CD4-positive, alpha-beta T cell treated with Interleukin-1 beta for 1 hour (primary cell): ENCODE results near the gene STK24.

ENCODE experiments used
- DNase-seq, 2 donors: peaks; one replicate each; pipeline ENCODE4 v3.0.0-alpha.2; 2020 to 2022

STK24 gene

DNA sequence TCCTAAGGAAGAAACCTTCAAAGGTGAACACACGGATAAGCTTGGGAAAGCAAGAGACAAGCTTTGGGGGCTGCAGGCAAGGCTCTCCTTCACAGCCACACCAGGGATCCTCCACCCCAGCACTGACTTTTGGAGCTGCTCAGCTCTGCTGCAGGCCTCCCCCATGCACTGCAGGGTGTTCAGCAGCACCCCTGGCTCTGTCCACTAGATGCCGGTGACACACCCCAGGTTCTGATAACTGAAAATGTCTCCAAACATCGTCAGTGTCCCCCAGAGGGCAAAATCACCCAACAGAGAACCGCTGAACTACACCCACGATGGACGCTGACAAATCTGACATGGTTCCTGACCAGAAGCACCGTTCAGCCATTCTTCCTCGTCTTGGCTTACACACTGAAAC is 90.5 kb downstream of the STK24 start:
- no peak for DNase-seq

DNA sequence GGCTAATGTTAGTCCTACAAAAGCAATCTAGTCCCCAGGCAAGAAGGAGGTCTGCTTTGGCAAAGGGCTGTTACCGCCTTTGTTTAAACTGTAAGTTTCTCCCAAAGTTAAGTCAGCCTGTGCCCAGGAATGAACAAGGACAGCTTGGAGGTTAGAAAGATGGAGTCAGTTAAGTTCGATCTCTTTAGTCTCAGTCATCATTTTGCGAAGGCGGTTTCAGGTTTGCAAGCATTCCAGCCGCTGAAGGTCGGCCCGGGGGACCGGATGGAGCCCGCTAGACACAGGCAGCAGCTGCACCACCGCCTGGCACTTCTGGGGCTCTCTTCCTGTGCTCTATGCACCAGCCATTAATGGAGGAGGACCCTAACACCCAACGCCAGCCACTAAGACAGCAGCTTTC is 91.3 kb downstream of the STK24 start:
- DNase-seq: no peak

DNA sequence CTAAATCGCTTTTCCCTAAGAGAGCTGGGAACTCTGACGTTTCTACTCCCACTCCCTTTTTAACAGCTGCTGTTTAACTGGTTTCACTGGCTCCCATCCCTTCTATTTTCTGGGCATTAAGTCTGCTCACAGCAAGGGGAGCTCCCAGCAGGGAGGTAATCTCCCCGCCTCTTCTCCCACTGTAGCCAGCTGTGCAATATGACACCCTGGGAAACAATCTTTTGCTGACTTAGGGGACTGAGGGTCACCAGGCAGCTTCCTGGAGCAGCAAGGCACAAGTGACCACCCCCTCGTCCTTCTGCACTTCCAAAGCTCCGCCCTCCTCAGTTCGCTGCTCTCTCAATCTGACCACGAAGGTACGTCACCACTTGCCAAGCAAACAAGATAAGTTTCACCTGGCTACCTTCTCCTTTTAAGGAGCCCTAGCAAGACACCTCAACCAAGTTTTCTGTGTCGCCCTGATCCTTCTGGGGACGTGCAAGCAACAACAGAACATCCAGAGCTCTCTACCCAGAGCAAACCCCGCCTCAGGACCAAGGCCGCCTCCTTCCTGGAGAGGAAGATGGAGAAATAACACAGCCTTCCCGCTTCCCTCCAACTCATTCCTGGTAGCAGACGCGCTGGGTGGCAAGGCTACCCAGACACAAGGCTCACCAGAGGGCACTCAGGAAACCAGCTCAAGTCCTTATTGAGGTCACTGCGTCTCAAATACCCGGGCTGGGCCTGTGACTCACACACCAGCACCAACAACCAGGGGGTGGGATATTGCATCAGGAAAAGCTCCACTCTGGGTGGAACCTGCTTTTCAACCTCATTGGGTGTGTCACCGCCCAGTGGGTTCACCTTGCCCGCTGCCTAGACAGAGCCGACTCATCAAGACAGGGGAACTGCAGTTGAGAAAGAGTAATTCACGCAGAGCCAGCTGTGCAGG is 92.4 kb downstream of the STK24 start:
- peak; percentile 60 to 83 for DNase-seq

DNA sequence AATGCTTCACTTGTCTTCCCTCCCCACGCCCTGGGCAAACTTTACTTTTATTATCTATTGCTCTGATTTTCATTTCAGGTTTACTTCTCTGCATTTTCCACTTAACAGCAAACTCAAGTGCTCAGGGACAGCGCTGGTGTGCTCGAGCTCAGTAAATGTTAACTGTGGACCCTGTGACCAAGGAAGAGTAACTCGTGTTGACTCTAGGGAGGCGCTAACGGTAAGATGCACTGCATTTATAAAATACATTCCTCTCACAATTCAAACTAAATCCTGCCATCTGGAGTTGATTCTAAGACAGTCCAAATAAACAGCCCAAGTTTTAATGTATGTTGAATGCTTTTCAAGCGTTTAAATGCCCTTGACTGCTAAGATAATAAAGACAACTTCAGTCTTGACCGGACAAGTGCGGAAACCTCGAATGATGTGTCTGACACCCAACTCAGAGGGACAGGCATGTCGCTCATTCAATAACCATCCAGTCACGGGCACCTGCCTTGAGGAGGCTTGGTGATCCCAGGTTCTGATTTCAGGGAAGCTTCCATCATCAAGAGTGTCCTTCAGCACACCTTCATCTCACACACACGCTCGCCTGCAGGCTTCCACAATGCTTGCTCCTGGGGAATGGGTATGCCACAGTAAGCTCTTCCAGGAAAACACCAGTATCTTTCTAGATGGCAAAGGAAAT is 93.2 kb downstream of the STK24 start:
- DNase-seq: no peak

DNA sequence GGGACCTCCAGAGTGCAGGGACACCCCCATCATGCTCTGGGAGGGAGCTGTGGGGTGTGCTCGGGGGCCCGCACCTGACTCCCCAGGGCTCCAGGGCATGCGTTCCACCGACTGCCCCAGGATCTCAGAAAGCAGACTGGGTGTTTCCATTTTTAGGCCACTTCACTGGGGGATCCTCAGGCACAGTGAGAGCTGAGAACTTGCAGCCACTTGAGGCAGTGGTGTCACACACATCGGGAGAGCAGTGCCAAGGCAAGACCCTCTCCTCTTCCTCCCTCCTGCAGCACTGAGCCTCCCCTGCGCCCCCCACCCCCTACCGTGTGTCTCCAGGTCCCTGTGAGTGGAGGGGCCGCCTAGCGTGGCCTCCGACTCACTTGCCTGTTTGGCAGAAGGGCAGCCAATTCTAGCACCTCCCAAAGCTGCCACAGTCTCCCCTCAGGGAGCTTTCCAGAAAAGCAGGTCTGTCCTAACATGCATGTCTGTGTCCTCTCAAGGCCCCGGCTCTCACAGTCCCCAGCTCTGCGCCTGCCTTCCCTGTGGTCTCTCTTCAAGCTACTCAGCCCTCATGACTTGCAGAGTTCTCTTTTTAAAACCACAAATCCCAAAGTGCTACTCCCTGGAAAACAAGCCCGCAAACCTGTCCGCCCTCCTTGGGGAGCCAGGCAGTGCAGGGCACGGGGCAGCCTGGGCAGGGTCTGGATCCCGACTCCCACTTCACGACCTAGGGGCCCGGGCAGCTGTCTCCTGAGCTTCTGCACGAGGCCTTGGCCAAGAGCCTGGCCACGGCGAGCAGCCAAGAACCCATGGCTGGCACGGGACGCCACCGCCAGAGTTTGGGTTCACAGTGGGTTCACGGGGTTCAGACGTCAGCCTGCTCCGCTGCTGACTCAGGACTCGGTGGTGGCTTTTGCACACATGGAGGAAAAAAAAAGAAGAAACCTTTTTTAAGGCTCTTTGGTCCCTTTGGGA is 94.1 kb downstream of the STK24 start:
- no peak for DNase-seq

DNA sequence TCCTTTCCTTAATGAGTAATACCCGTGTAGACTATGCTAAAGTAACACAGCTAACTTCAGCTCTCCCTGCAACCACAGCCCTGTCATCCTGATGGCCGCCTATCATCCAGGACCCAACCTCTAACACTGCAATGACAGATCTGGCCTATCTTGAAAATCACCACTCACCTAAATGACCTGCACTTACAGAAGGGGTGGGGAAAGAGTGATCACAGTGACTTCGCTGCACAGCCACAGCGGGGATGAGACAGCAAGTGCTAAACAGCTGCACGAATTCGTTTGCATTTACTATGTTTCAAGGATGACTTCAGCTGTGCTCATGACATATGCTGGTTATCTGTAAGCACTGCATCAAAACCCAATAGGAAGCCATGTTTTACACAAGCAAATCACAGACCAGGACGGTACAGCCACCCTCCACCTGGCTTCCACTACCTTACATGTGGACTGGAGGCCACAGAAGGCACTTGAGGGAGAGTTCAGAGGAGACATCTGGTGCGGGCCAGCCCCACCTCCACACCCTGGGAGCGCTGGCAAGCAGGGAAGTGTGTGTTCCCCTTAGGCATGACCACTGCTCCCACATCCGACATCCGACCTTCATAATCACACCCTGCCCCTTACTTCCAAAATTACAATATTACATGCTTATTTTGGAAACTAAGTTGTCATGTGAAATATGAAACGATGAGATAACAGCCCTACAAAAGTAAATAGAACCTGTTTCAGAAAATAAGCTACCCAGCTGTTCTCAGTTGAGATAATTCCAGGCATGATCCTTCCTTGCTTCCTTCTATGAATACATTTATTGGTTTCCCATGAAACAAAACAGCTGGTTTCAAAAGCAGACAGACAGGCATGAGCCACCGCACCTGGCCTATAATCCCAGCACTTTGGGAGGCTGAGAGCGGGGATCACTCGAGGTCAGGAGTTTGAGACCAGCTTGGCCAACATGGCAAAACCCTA is 95.7 kb downstream of the STK24 start:
- no peak for DNase-seq

DNA sequence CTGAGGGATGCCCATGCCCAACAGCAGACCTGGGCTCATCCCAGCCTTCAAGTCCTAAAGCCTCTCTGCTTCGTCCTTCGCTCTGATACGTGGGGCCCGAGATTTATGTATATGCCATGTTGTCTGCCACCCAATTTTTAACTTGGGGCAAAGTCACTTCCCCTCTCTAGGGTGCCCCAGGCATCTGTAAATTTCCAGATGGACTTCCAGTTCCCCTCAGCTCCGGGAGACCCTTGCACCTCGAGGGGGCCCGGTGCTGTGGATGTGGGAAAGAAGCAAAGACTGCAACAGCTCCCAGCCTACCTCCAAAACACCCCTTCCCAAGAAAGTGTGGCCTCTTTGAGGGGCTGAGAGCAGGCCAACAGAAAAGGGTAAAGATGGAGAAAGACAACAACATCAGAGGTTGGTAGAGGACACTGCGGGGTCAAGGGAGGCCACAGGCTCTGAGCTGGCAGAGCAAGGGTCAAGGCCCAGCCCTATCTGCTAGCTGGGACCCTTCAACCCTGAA is 97.4 kb downstream of the STK24 start:
- no peak for DNase-seq

DNA sequence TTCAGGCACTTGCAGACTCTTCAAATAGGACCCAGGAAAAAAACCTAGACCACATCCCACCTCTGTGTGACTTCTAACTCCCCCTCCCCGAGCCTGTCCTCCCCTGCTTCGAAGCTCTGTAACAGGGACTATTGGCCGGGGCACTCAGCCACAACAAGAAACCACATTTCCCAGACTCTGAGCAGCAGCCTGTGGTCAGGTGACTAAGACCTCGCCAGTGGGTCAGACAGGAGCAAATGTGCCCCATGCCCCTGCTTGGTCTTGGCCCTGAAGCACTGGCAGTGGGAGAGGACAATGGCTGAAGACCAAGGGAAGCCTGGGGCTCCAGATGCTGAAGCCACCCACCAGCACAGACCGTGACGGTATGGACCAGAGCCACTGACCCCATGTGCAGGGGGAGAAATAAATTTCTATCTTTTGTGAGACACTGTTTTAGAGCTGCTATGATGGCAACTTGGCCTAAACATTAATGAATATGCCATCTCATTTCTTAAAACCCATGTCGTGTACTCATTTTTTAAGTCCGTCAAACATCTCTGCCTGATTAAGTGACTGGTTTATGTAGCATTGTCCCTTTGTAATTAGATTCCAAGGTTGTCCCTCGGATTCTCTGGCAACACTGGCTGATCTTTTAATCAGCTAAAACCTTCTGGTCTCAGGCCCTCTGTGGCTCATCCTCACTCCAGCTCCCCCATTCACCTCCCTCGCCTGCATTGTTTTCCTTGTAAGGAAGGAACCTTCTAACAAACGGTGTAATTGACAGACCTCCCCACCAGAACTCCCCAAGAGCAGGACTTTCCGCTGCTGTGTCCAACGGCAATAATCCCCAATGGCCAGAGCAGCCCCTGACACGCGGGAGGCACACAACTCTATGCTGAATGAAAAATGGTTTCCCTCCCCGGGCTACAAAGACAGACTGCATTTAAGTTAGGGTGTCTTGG is 98.4 kb downstream of the STK24 start:
- DNase-seq: peak in 1 of 2 donors; percentile 21

DNA sequence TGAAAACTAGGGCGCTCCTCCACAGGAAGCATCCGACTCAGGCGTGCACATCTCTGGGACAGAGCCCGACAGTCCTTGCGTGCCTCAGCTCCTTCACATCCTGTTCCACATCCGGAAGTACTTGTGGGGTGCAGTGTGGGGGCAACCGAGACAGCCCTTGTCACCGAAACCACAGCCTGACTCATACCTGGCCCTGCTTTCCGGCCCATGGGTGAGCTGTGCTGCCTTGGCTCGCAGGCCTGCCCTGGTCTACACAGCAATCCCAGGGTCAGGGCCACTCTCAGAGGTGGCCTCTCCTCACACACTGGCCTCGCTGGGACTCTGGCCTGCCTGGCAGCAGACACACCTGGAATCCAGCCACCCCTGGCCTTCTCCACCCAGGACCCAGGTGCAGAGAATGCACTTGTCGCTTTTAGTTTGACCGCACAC is 100.4 kb downstream of the STK24 start:
- peak; percentile 84 to 86 for DNase-seq

DNA sequence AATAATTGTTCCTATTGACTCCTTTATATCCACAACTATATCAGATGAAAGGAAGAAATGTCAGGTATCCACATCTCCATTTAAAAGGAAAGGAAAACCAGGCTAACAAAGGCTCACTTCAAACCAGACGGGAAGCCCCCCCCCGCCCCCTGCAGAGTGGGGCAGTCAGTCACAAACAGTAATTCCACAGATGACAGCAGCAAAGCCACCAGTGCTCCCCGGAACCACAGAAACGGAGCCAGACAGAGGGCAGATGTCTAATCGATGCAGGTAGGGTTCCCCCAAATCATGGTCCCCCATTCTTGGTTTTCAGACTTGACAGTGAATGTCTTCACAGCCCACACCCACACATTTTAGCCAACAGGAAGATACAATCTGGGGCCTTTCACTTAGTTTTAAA is 100.8 kb downstream of the STK24 start:
- DNase-seq: peak; percentile 39 to 57

DNA sequence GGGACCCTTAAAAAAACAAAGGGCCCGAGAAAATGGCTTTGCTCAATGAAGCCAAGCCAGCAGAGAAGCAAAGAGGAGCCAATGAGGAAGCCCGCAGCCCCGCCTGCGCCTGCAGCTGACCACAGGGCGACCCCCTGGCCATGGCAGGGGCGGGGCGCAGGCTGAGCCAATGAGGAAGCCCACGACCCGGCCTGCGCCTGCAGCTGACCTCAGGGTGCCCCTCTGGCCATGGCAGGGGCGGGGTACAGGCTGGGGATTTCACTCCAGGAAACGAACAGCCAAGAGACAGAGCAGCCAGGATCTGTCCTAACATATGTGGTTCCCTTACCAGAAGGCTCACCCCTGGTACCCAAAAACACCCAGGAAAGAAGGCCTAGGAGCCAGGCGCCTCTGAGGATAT is 101.4 kb downstream of the STK24 start:
- peak in 1 of 2 donors; percentile 42 for DNase-seq

DNA sequence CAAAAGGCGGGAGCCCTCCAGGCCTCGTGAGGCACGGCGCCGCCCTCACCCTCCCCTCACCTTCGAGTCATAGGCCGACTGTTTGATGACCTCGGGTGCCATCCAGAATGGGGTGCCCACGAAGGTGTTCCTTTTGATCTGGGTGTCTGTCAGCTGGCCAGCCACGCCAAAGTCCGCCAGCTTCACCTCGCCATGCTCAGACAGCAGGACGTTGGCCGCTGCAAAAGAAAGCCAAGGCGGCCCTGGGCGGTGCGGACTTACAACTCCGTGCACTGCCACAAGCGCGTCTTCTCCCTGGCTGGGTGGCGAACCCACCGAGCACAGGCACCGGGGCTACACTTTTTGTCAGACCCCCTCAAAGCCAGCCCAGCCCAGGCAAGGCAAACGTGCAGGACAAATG is 102.1 kb downstream of the STK24 start:
- no peak for DNase-seq

DNA sequence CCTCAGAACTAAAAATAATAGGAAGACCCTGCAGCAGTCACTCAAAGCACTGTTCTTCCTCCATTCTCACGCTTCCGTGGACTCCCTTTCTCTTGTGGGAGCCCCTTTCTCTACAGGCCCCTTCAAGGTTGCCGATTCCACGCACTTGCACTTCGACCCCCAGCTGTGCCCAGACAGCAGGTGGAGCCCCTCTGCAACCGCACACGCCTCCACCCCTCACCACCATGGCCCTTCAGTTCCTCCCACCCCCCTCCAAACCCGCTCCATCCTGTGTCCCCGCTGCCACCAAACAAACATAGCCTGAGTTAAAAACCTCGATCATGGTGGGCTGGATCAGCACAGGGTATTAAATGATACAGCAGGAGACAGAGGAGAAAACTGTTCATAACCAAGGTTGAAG is 102.6 kb downstream of the STK24 start:
- DNase-seq: no peak

DNA sequence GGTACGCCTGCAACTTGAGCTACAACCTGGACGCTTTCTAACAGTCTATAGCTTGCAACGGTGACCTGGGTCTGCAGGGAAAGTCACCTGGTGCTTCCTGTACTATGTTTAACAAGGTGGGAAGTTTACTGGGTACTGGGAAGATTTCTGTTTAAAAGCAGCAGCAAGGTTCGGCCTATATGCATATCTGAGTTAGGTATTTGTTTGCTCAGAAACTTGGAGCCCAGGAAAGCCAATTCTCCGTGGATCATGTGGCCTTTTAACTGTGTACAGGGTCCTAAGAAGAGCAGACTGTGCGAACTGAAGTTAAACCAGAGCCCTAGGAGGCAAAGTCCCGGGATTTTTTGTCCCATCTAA is 103.1 kb downstream of the STK24 start:
- DNase-seq: no peak

DNA sequence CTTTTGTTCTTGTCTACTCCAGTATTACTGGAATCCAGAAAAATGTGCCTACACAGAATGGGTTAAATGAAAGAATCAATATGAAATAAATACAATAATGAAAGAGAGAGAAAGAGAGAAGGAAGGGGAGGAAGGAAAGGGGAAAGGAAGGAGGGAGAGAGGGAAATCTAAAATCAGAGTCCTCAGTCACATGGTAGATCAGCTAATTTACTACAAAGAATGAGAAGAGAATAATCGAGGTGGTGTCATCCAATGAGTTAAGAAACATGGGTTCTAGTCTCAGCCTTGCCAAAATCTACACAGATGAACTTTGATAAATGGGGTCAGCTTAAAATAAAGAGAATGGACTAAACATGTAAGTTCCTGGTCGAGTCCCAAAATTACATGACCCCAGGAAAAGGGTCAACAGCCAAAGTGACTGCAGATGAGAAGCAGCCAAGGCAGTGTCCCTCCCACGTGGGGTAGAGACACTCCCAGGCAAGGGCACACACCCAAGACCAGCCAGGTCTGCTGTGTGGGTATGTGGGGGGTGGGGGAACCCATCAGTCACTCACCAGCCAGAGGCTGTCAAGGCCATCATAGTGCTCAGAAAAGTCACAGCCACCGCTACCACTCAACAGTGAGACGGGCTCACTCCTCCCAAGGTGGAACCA is 103.6 kb downstream of the STK24 start:
- DNase-seq: no peak

DNA sequence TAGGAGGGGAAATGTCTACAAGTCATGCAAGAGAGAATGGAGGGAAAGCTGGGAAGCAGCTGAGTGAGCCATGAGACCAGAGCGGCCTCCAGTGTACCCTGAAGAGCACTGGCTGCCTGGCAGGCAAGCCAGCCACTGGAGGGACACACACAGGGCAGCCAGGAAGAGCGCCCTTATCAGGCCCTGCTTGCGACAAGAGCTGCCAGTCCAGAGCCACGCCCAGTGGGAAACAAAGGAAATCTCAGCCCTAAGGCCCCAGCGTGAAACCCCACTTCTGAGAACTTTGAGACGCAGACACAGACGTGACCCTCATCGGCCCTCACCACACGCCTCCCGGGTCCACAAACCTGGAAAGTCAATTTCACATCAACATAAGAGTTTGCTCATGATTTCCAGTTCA is 105.0 kb downstream of the STK24 start:
- DNase-seq: no peak

DNA sequence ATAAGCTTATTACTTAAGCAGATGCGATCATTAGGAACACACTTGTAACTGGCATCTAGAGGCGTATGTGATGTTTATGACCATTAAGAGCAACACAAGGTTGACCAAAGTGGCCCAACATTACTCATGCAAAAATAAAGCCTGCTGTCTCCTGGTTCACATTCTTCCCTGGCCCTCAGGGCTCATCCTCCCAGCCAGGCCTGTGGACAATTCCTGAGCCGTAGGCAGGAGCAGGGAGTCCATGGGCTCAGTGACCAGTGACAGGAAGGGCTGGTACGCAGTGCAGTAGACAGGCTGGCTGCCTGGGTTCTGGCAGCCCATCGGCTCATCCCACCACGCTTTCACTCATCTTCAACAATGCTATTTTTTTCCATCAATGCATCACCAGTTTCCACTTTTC is 106.0 kb downstream of the STK24 start:
- no peak for DNase-seq

DNA sequence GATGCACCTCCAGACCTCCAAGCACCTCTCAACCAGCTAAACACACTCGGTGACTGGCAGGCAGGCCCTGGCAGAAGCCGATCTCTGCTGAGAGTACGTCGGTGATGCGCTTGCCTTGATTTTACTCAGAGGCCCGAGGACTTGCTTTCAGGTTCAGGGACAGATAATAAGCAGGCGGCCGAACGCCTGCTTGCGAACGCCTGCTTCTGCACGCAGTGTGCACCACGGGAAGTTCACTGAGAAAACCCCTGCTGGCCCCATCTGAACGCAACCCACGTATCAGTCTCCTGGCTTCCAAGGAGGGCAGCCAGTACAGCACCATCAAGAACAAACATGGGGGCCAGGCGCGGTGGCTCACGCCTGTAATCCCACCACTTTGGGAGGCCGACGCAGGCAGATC is 108.0 kb downstream of the STK24 start:
- DNase-seq: no peak

DNA sequence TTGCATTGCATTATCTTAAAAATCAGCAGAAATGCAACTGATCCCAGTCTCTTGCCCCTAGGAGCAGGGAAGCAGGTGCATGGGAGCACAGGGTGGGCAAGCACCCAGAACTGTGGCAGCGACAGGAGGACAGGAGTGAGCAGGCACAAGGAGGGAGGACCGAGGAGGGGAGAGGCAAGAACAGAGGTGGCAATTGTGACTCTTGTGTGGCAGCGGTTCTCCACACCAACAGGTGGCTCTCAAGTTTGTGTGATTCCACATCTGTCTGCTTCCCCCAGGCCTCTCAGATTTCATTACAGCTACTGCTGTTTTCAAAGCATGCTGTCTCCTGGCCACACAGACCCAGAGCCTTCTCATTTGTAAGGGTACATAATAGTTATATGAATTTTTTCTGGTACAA is 108.5 kb downstream of the STK24 start:
- no peak for DNase-seq
